NB4 (cell line): ENCODE data around the gene ABCC8.

Experiments used
- CTCF ChIP-seq: IDR thresholded peaks from one replicate; pipeline ENCODE4 v1.5.1; 2012; ENCODE audit warnings: low read depth, low read length
- POLR2A ChIP-seq: IDR thresholded peaks from 2 replicates; pipeline ENCODE4 v1.6.1; 2011; ENCODE audit warnings: mild to moderate bottlenecking; ENCODE audit not compliant: insufficient read length; ENCODE audit errors: extremely low read depth

- TF ChIP-seq POLR2A (no peak), CTCF (no peak)
These were observed 90.7 kb downstream of the ABCC8 start for GRCh38 chr11:17385926-17386325.
